ENCODE results near the gene DENND1C. TPM values are rescaled to one million over a fixed set of nuclear protein-coding genes. Genes with fewer than 3 reads are reported as not detected.

The DENND1C gene
- total and polyA plus RNA-seq, 9 of the 15 experiments (the other 6 are each of a cell fraction or from before 2014, with no cell fraction given): 0.03 to 1.2 (median 0.32) TPM; not detected in 1

DNA sequence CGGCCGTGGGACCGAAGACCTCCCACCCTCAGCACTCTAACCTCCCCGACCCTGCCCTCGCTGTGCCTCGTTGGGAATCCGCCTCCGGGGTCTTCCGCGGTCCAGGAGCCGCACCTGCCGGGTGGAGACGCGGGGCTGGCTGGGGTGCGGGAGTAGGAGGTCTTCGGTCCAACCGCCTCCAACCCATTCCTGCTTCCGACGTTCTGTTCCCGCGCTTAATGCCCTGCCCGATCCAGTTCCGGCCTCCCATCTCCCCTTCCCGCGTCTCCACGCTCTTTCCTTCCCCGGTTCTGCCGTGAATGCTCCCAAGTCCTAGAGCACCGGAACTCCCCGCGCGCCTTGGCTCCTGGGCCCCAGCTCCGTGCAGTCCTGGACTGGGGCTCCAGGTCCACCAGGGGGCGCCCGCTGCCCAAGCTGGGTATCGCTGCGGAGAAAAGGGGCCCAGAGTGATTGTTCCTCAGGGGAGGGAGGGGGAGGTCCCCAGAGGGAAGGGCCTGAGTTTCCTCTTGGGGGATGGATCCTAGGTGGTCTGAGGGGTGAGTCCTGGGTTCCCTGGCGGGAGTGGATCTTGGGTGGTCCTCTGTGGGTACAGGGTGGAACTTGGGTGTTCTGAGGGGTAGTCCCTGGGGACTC is 35.2 kb upstream of the DENND1C start (continued):
- TF ChIP-seq, protein P1, sequence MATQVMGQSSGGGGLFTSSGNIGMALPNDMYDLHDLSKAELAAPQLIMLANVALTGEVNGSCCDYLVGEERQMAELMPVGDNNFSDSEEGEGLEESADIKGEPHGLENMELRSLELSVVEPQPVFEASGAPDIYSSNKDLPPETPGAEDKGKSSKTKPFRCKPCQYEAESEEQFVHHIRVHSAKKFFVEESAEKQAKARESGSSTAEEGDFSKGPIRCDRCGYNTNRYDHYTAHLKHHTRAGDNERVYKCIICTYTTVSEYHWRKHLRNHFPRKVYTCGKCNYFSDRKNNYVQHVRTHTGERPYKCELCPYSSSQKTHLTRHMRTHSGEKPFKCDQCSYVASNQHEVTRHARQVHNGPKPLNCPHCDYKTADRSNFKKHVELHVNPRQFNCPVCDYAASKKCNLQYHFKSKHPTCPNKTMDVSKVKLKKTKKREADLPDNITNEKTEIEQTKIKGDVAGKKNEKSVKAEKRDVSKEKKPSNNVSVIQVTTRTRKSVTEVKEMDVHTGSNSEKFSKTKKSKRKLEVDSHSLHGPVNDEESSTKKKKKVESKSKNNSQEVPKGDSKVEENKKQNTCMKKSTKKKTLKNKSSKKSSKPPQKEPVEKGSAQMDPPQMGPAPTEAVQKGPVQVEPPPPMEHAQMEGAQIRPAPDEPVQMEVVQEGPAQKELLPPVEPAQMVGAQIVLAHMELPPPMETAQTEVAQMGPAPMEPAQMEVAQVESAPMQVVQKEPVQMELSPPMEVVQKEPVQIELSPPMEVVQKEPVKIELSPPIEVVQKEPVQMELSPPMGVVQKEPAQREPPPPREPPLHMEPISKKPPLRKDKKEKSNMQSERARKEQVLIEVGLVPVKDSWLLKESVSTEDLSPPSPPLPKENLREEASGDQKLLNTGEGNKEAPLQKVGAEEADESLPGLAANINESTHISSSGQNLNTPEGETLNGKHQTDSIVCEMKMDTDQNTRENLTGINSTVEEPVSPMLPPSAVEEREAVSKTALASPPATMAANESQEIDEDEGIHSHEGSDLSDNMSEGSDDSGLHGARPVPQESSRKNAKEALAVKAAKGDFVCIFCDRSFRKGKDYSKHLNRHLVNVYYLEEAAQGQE (IDR thresholded peaks at IDR 0.05; ENCODE audit: borderline replicate concordance): peak; percentile 95
- TF ChIP-seq, protein P1 (CRISPR knock-in tag; IDR thresholded peaks at IDR 0.05; ENCODE audit: low read depth): peak; percentile 59; the same call in 1 of the 2 replicates
- TF ChIP-seq IFI16 (CRISPR knock-in tag; IDR thresholded peaks at IDR 0.05): no peak
- TF ChIP-seq NR4A1 (CRISPR knock-in tag; IDR thresholded peaks at IDR 0.05): peak; percentile 7; the same call in 1 of the 2 replicates
- peak; percentile 29; the same call in 1 of the 2 replicates for TF ChIP-seq NR4A1 (tag; IDR thresholded peaks at IDR 0.05)
- TF ChIP-seq SMC3 (conservative IDR thresholded peaks at IDR 0.05; ENCODE audit: insufficient read depth, low read depth, low read length): peak; percentile 97
- no peak for TF ChIP-seq ZC3H4 (CRISPR knock-in tag; IDR thresholded peaks at IDR 0.05; ENCODE audit: borderline replicate concordance)
- TF ChIP-seq, protein P2, sequence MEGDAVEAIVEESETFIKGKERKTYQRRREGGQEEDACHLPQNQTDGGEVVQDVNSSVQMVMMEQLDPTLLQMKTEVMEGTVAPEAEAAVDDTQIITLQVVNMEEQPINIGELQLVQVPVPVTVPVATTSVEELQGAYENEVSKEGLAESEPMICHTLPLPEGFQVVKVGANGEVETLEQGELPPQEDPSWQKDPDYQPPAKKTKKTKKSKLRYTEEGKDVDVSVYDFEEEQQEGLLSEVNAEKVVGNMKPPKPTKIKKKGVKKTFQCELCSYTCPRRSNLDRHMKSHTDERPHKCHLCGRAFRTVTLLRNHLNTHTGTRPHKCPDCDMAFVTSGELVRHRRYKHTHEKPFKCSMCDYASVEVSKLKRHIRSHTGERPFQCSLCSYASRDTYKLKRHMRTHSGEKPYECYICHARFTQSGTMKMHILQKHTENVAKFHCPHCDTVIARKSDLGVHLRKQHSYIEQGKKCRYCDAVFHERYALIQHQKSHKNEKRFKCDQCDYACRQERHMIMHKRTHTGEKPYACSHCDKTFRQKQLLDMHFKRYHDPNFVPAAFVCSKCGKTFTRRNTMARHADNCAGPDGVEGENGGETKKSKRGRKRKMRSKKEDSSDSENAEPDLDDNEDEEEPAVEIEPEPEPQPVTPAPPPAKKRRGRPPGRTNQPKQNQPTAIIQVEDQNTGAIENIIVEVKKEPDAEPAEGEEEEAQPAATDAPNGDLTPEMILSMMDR (IDR thresholded peaks at IDR 0.05 in 2 of 3, conservative IDR thresholded peaks at IDR 0.05 in 1 of 3; ENCODE audit: insufficient read depth in 2 of 3, low read depth in 1 of 3, low read length in 3 of 3): peak; percentile 96 to 97 (median 96)
- peak; percentile 81 for TF ChIP-seq ZBTB7A (IDR thresholded peaks at IDR 0.05; ENCODE audit: borderline replicate concordance, control insufficient read depth, low read depth, low read length)
- TF ChIP-seq GTF2E2 (tag; IDR thresholded peaks at IDR 0.05): no peak
- no peak; a peak in 1 of 4 replicates for TF ChIP-seq NRF1 (conservative IDR thresholded peaks at IDR 0.05 in 1 of 2, IDR thresholded peaks at IDR 0.05 in 1 of 2)
- no peak for TF ChIP-seq SIN3B (IDR thresholded peaks at IDR 0.05; ENCODE audit: low read depth)
- TF ChIP-seq, protein P3, sequence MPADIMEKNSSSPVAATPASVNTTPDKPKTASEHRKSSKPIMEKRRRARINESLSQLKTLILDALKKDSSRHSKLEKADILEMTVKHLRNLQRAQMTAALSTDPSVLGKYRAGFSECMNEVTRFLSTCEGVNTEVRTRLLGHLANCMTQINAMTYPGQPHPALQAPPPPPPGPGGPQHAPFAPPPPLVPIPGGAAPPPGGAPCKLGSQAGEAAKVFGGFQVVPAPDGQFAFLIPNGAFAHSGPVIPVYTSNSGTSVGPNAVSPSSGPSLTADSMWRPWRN (IDR thresholded peaks at IDR 0.05; ENCODE audit: low read depth): no peak
- TF ChIP-seq TGIF2 (CRISPR knock-in tag; IDR thresholded peaks at IDR 0.05): no peak
- TF ChIP-seq KDM1A (IDR thresholded peaks at IDR 0.05): peak in 1 of 2 experiments; percentile 64; a peak in 1 of 4 replicates
- TF ChIP-seq, protein P4, sequence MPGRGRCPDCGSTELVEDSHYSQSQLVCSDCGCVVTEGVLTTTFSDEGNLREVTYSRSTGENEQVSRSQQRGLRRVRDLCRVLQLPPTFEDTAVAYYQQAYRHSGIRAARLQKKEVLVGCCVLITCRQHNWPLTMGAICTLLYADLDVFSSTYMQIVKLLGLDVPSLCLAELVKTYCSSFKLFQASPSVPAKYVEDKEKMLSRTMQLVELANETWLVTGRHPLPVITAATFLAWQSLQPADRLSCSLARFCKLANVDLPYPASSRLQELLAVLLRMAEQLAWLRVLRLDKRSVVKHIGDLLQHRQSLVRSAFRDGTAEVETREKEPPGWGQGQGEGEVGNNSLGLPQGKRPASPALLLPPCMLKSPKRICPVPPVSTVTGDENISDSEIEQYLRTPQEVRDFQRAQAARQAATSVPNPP (IDR thresholded peaks at IDR 0.05; ENCODE audit: borderline replicate concordance, insufficient read depth, insufficient read length): no peak

Measured in K562 (cell line).